ENCODE data around the gene SNAI3. TPM values are rescaled to one million over a fixed set of nuclear protein-coding genes. Genes with fewer than 3 reads are reported as not detected.

Gene SNAI3
- total RNA-seq, 4 donors from 2014 or later: 0.94 to 2.0 (median 1.5) TPM

GRCh38 chr16:88631920-88632586 is 54.3 kb downstream of the SNAI3 start:
- TF ChIP-seq, protein P1, sequence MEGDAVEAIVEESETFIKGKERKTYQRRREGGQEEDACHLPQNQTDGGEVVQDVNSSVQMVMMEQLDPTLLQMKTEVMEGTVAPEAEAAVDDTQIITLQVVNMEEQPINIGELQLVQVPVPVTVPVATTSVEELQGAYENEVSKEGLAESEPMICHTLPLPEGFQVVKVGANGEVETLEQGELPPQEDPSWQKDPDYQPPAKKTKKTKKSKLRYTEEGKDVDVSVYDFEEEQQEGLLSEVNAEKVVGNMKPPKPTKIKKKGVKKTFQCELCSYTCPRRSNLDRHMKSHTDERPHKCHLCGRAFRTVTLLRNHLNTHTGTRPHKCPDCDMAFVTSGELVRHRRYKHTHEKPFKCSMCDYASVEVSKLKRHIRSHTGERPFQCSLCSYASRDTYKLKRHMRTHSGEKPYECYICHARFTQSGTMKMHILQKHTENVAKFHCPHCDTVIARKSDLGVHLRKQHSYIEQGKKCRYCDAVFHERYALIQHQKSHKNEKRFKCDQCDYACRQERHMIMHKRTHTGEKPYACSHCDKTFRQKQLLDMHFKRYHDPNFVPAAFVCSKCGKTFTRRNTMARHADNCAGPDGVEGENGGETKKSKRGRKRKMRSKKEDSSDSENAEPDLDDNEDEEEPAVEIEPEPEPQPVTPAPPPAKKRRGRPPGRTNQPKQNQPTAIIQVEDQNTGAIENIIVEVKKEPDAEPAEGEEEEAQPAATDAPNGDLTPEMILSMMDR (IDR thresholded peaks at IDR 0.05; ENCODE audit: low read depth): no peak

- TF ChIP-seq, protein P1 (IDR thresholded peaks at IDR 0.05; ENCODE audit: low read depth): no peak
Observed at GRCh38 chr16:88631384-88631783, 54.9 kb downstream of the SNAI3 start.

GRCh38 chr16:88630941-88631340 is 55.4 kb downstream of the SNAI3 start:
- TF ChIP-seq, protein P1 (IDR thresholded peaks at IDR 0.05; ENCODE audit: low read depth): no peak

DNA sequence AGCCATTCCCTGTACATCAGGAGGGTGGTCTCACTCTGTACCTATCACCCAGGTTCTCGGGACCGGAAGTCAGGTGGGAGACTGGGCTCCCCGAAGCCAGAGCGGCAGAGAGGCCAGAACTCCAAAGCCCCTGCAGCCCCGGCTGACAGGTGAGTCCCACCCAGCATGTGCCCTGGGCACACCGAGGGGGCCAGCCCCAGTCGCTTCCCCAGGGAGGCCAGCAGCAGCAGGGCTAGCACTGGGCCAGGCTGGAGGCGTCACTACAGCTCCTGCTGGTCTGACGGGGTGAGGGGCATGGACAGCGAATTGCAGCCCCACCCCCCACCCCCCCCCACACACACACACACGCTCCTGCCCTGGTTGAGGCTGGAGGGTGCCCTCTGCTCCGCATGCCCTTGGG is 55.9 kb downstream of the SNAI3 start:
- TF ChIP-seq, protein P1 (IDR thresholded peaks at IDR 0.05; ENCODE audit: low read depth): no peak

- TF ChIP-seq, protein P1 (IDR thresholded peaks at IDR 0.05; ENCODE audit: low read depth): no peak
Observed at GRCh38 chr16:88629835-88630234, 56.5 kb downstream of the SNAI3 start.

GRCh38 chr16:88628512-88628974 is 57.8 kb downstream of the SNAI3 start:
- TF ChIP-seq, protein P1 (IDR thresholded peaks at IDR 0.05; ENCODE audit: low read depth): no peak

Other genes starting within 250 kb of the SNAI3 start
- under 1 TPM in 3 of 4 donors, not detected in 1; 0.17 to 0.57 (median 0.44) TPM for gene ZFPM1, start 233.2 kb downstream of the SNAI3 start, total RNA-seq
- 10 to 100 TPM in 2 of 4 donors, 1 to 10 TPM in 2; 8.8 to 19.2 (median 13.5) TPM for gene ZC3H18, start 116.1 kb downstream of the SNAI3 start, total RNA-seq
- gene IL17C, start 47.9 kb downstream of the SNAI3 start, total RNA-seq: not detected
- 100 to 1,000 TPM in 3 of 4 donors, 10 to 100 TPM in 1; 78.0 to 495 (median 196) TPM for gene CYBA, start 35.5 kb downstream of the SNAI3 start, total RNA-seq
- gene MVD, start 23.4 kb downstream of the SNAI3 start, total RNA-seq: 10 to 100 TPM; 10.1 to 23.4 (median 16.9) TPM
- gene RNF166, start 19.9 kb upstream of the SNAI3 start, total RNA-seq: 10 to 100 TPM; 15.4 to 26.2 (median 19.7) TPM
- 1 to 10 TPM; 3.2 to 6.0 (median 4.8) TPM for gene CTU2, start 20.0 kb upstream of the SNAI3 start, total RNA-seq
- 100 to 1,000 TPM; 101 to 364 (median 121) TPM for gene PIEZO1, start 98.7 kb upstream of the SNAI3 start, total RNA-seq
- gene CDT1, start 117.3 kb upstream of the SNAI3 start, total RNA-seq: 1 to 10 TPM in 2 of 4 donors, not detected in 2; 1.1 to 2.0 TPM
- 100 to 1,000 TPM in 2 of 4 donors, 10 to 100 TPM in 2; 74.8 to 135 (median 101) TPM for gene APRT, start 125.4 kb upstream of the SNAI3 start, total RNA-seq
- 10 to 100 TPM; 17.2 to 48.6 (median 18.2) TPM for gene GALNS, start 170.4 kb upstream of the SNAI3 start, total RNA-seq
- 10 to 100 TPM; 30.9 to 49.4 (median 35.4) TPM for gene TRAPPC2L, start 170.6 kb upstream of the SNAI3 start, total RNA-seq
- not detected for gene PABPN1L, start 180.2 kb upstream of the SNAI3 start, total RNA-seq